LNCaP clone FGC (cell line): ENCODE data around the gene JRKL.

Experiments used
- DNase-seq: peaks from one replicate; pipeline ENCODE4 v3.0.0-alpha.2; 2011; ENCODE audit warnings: low read depth
- H3K4me3 ChIP-seq: 2 replicates; pipeline ENCODE4 v1.5.1; 2011; ENCODE audit warnings: mild to moderate bottlenecking, low read depth, low read length, control low read depth
- CTCF ChIP-seq: IDR thresholded peaks from 2 replicates; pipeline ENCODE4 v1.5.1; 2012; ENCODE audit warnings: mild to moderate bottlenecking; ENCODE audit not compliant: control insufficient read depth, insufficient read depth; ENCODE audit errors: extremely low read depth

The JRKL gene

GRCh38 chr11:96376796-96377195 is 13.0 kb upstream of the JRKL start:
- TF ChIP-seq CTCF = no peak
- DNase-seq = no peak
- no peak overlapping the region for H3K4me3 ChIP-seq

GRCh38 chr11:96384156-96384555 is 5.7 kb upstream of the JRKL start:
- TF ChIP-seq CTCF = no peak
- DNase-seq = peak; percentile 93
- H3K4me3 ChIP-seq = no peak overlapping the region

GRCh38 chr11:96385187-96385586 is 4.6 kb upstream of the JRKL start:
- H3K4me3 ChIP-seq = no peak overlapping the region
- TF ChIP-seq CTCF = no peak
- no peak for DNase-seq

- peak overlapping the region; percentile 93 for H3K4me3 ChIP-seq
- no peak for DNase-seq
- no peak for TF ChIP-seq CTCF
Observed at GRCh38 chr11:96388891-96389719, 708 bp upstream of the JRKL start.

- DNase-seq = no peak
- peak overlapping the region; percentile 93 for H3K4me3 ChIP-seq
- TF ChIP-seq CTCF = no peak
Observed at GRCh38 chr11:96390488-96390792, 627 bp downstream of the JRKL start.

- H3K4me3 ChIP-seq = no peak overlapping the region
- peak; percentile 14; the same call in 1 of the 2 replicates for TF ChIP-seq CTCF
- DNase-seq = no peak
Observed at GRCh38 chr11:96391698-96392307, 2.0 kb downstream of the JRKL start.

GRCh38 chr11:96393753-96394348 is 4.0 kb downstream of the JRKL start:
- no peak for DNase-seq
- H3K4me3 ChIP-seq = no peak overlapping the region
- TF ChIP-seq CTCF = peak; percentile 74
